RWPE1 (cell line): ENCODE results near the gene AP3B1.

Experiments used
- CTCF ChIA-PET: fragments of 350-600 bp; sonication (Branson Sonifier 250); formaldehyde crosslinking; extraction: SDS; loops from one replicate; lab custom pipeline; 2021; lab: Yijun Ruan, JAX
- POLR2A ChIA-PET: fragments of 400-600 bp; formaldehyde crosslinking; extraction: SDS; loops from one replicate; lab custom pipeline; 2020; ENCODE audit warnings: antibody characterized with exemption; ENCODE audit not compliant: low non-redundant PET; lab: Yijun Ruan, JAX
- DNase-seq: peaks from one replicate; pipeline ENCODE4 v3.0.0; 2012; ENCODE audit warnings: low spot score
- H3K27ac ChIP-seq: fragments of 450-650 bp; 2 replicates; pipeline ENCODE4 v1.5.1; 2017
- TF ChIP-seq, protein P1 (sequence below): fragments of 450-650 bp; conservative IDR thresholded peaks from 2 replicates; pipeline ENCODE4 v1.5.1; 2017; ENCODE audit warnings: low read depth, mild to moderate bottlenecking

Gene AP3B1

DNA sequence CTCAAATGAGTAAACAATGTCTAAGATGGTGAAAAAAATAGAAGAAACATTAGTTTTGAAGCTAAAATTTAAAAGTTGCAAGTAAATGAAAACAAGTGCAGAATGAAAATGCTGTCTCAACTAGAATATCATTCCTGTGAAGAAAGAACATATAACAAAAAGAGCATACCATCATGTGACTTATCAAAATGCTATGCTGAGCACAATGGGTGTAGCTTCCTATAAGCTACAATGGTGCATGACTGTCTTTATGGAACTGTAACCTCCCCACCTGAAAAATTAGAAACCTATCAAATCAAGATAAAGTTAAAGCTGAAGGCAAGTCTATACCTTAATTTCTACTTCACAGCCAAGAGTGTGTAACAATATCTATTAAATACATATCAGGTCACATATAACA lies 192.0 kb downstream of the AP3B1 start:
- POLR2A ChIA-PET: no interaction called here
- TF ChIP-seq, protein P1, sequence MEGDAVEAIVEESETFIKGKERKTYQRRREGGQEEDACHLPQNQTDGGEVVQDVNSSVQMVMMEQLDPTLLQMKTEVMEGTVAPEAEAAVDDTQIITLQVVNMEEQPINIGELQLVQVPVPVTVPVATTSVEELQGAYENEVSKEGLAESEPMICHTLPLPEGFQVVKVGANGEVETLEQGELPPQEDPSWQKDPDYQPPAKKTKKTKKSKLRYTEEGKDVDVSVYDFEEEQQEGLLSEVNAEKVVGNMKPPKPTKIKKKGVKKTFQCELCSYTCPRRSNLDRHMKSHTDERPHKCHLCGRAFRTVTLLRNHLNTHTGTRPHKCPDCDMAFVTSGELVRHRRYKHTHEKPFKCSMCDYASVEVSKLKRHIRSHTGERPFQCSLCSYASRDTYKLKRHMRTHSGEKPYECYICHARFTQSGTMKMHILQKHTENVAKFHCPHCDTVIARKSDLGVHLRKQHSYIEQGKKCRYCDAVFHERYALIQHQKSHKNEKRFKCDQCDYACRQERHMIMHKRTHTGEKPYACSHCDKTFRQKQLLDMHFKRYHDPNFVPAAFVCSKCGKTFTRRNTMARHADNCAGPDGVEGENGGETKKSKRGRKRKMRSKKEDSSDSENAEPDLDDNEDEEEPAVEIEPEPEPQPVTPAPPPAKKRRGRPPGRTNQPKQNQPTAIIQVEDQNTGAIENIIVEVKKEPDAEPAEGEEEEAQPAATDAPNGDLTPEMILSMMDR: no peak
- CTCF ChIA-PET: no interaction called here

DNA sequence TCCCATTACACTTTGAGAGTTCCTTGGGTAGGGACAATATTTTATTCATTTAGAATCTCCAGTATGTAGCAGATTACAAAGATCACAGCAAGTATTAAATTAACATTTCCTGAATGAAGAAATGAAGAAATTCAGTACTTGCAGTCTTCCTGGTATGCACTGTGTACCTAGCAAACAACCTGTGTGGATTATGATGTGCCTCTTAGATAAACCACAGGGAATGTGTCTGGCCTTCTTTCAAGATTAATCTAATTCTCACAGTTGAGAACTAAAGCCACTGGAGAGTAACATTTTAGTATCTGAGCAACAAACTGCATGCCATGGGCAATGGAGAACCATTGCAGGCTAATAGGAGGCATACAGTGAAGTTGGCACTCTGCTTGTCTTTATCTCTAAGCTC lies 199.4 kb downstream of the AP3B1 start:
- ChIA-PET POLR2A (no interaction called here), CTCF (no interaction called here)
- H3K27ac ChIP-seq: no peak overlapping the region
- DNase-seq: no peak
- TF ChIP-seq, protein P1: no peak

More for the DNA sequence above, 192.0 kb downstream of the AP3B1 start:
- H3K27ac ChIP-seq: no peak overlapping the region
- DNase-seq: no peak

GRCh38 chr5:78090002-78090401 lies 204.5 kb downstream of the AP3B1 start:
- H3K27ac ChIP-seq: no peak overlapping the region
- no peak for DNase-seq
- POLR2A ChIA-PET: interaction anchor here (0.5 kb wide), 1 partner anchor 269 kb away, joined by 3 read pairs; no protein-coding TSS in a partner anchor
- TF ChIP-seq, protein P1: no peak
- CTCF ChIA-PET: interaction anchor here (0.7 kb wide), 1 partner anchor 597 kb away, joined by 3 read pairs; no protein-coding TSS in a partner anchor

- CTCF ChIA-PET: interaction anchor here (0.6 to 0.8 kb wide), 2 partner anchors 21 to 253 kb away, joined by 6 to 7 read pairs; no protein-coding TSS in a partner anchor
Measured at GRCh38 chr5:78078858-78079257, 215.6 kb downstream of the AP3B1 start.

GRCh38 chr5:78077369-78078068 lies 217.0 kb downstream of the AP3B1 start:
- CTCF ChIA-PET: interaction anchor here (0.5 to 0.7 kb wide), 2 partner anchors 81 to 532 kb away, joined by 3 read pairs; no protein-coding TSS in a partner anchor
- TF ChIP-seq, protein P1: no peak

More at GRCh38 chr5:78078858-78079257, 215.6 kb downstream of the AP3B1 start:
- H3K27ac ChIP-seq: no peak overlapping the region
- no peak for DNase-seq
- TF ChIP-seq, protein P1: no peak
- POLR2A ChIA-PET: no interaction called here

GRCh38 chr5:78076351-78076750 lies 218.1 kb downstream of the AP3B1 start:
- CTCF ChIA-PET: interaction anchor here (0.6 kb wide), 2 partner anchors 98 to 1606 kb away, joined by 3 to 4 read pairs; no protein-coding TSS in a partner anchor
- H3K27ac ChIP-seq: no peak overlapping the region
- no peak for DNase-seq
- POLR2A ChIA-PET: no interaction called here
- TF ChIP-seq, protein P1: no peak

More at GRCh38 chr5:78077369-78078068, 217.0 kb downstream of the AP3B1 start:
- H3K27ac ChIP-seq: no peak overlapping the region
- DNase-seq: peak; percentile 10
- POLR2A ChIA-PET: no interaction called here
